Measurements from ENCODE around the gene SSBP3. TPM values are rescaled to one million over a fixed set of nuclear protein-coding genes. Genes with fewer than 3 reads are reported as not detected.

Gene SSBP3
- total and polyA plus RNA-seq, 9 of the 15 experiments (the other 6 are each of a cell fraction or from before 2014, with no cell fraction given), result 8.7 to 108 (median 33.8) TPM

DNA sequence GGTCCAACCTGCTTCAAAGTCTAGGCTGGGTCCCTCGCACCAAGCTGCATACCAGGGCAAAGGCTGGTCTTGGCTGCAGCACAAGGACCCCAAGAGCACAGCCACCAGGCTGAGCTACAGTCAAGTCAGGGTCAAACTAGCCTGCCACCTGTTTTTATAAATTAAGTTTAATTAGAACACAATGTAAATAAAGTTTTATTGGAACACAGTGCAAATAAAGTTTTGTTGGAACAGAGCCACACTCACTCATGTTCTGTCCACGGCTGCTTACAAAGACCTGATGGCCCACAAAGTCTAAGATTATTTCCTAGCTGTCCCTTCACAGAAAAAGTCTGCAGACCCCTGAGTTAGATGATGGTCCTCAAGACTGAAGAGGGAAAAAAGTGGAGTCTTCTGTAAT is 140.0 kb downstream of the SSBP3 start:
- FAIRE-seq (no peak), DNase-seq (ENCODE audit: extremely low read depth in 1 of 4, low spot score in 3 of 4) (no peak), ATAC-seq (no peak)
- H3K27me3 ChIP-seq (ENCODE audit: control insufficient read depth in 2 of 2, insufficient read depth in 2 of 2, low read length in 2 of 2), result no peaks in the 10 kb centered on the region
- no TSS peak for BruUV-seq (replicated peaks)
- 84% methylated on average over 2 of the region's 2 CpGs for WGBS (ENCODE audit: insufficient coverage, low coverage, missing lambda C conversion rate)
- H3K4me1 ChIP-seq (replicated peaks in 1 of 2; ENCODE audit: control insufficient read depth in 2 of 2, insufficient read depth in 2 of 2, low read length in 2 of 2), result peaks cover 0 to 3% of the 10 kb centered on the region in 2 experiments; a peak in 2 of 5 replicates
- H3K27ac ChIP-seq (ENCODE audit: extremely low read depth, low read depth, low read length), result no peak overlapping the region
- ChIA-PET CTCF (ENCODE audit: low intra/inter-chr PET ratio) (no interaction called here), POLR2A (interaction anchor here (0.5 kb wide), 1 partner anchor 322 kb away, joined by 3 read pairs; no protein-coding TSS in a partner anchor)
- peaks cover 7% of the 10 kb centered on the region for H3K9me1 ChIP-seq (ENCODE audit: control insufficient read depth, insufficient read depth, low read length)
- peaks cover 52% of the 10 kb centered on the region for H4K20me1 ChIP-seq (replicated peaks; ENCODE audit: control insufficient read depth, insufficient read depth, low read length)
- TF ChIP-seq, protein P1, sequence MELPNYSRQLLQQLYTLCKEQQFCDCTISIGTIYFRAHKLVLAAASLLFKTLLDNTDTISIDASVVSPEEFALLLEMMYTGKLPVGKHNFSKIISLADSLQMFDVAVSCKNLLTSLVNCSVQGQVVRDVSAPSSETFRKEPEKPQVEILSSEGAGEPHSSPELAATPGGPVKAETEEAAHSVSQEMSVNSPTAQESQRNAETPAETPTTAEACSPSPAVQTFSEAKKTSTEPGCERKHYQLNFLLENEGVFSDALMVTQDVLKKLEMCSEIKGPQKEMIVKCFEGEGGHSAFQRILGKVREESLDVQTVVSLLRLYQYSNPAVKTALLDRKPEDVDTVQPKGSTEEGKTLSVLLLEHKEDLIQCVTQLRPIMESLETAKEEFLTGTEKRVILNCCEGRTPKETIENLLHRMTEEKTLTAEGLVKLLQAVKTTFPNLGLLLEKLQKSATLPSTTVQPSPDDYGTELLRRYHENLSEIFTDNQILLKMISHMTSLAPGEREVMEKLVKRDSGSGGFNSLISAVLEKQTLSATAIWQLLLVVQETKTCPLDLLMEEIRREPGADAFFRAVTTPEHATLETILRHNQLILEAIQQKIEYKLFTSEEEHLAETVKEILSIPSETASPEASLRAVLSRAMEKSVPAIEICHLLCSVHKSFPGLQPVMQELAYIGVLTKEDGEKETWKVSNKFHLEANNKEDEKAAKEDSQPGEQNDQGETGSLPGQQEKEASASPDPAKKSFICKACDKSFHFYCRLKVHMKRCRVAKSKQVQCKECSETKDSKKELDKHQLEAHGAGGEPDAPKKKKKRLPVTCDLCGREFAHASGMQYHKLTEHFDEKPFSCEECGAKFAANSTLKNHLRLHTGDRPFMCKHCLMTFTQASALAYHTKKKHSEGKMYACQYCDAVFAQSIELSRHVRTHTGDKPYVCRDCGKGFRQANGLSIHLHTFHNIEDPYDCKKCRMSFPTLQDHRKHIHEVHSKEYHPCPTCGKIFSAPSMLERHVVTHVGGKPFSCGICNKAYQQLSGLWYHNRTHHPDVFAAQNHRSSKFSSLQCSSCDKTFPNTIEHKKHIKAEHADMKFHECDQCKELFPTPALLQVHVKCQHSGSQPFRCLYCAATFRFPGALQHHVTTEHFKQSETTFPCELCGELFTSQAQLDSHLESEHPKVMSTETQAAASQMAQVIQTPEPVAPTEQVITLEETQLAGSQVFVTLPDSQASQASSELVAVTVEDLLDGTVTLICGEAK (IDR thresholded peaks at IDR 0.05), result peak; percentile 89
- TF ChIP-seq, protein P1 (CRISPR knock-in tag; IDR thresholded peaks at IDR 0.05), result no peak; the same call in 1 of the 2 replicates
- TF ChIP-seq, protein P2, sequence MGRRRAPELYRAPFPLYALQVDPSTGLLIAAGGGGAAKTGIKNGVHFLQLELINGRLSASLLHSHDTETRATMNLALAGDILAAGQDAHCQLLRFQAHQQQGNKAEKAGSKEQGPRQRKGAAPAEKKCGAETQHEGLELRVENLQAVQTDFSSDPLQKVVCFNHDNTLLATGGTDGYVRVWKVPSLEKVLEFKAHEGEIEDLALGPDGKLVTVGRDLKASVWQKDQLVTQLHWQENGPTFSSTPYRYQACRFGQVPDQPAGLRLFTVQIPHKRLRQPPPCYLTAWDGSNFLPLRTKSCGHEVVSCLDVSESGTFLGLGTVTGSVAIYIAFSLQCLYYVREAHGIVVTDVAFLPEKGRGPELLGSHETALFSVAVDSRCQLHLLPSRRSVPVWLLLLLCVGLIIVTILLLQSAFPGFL (CRISPR knock-in tag; IDR thresholded peaks at IDR 0.05), result no peak
- H3K36me3 ChIP-seq (ENCODE audit: control insufficient read depth, insufficient read depth, low read length), result peaks cover 42% of the 10 kb centered on the region; the same call in 2 of the 3 replicates
- H3K79me2 ChIP-seq (ENCODE audit: control insufficient read depth, insufficient read depth, low read length), result peaks cover 24% of the 10 kb centered on the region; the same call in 2 of the 3 replicates
- in situ Hi-C loops (cut with MboI) (no loop called here), intact Hi-C loops (cut with micrococcal nuclease) (no loop called here)
- no peaks in the 10 kb centered on the region for H3K9me3 ChIP-seq (replicated peaks; ENCODE audit: control insufficient read depth, insufficient read depth, low read depth, low read length)
- no peak overlapping the region for H3K4me3 ChIP-seq
- no peak overlapping the region for H3K4me2 ChIP-seq (ENCODE audit: insufficient read depth, low read length)
- H3K9ac ChIP-seq (ENCODE audit: insufficient read depth in 1 of 2, low read depth in 2 of 2, low read length in 2 of 2), result no peak overlapping the region
- no peak overlapping the region for H2AFZ ChIP-seq (ENCODE audit: low read depth, low read length)
